Epidermal melanocyte (primary cell): ENCODE measurements around the gene DNAH9.
"Not testable (repeated sequence)": the region's sequence is repeated elsewhere in the genome, so short reads cannot be mapped to it uniquely, and the experiment has no call there.

ENCODE experiments used
- DNase-seq: peaks from one replicate; pipeline ENCODE4 v3.0.0; 2011; ENCODE audit warnings: low spot score; ENCODE audit not compliant: insufficient read length

The DNAH9 gene

DNA sequence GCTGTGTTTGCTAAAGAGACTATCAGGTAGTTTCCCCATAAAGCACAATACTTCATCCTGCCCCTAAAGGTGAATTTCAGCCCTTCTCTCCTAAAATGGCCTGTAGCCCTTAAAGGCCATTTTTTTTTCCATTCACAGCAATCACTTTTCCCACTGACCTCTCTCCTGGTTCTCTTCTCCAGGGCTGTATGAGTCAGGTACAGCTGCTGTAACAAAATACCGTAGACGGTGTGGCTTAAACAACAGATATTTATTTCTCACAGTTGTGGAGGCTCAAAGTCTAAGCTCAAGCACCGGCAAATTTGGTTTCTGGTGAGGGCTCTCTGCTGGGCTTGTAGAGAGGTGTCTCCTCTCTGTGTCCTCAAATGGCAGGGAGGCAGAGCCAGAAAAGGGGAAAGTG lies 354.3 kb downstream of the DNAH9 start:
- DNase-seq, result no peak

GRCh38 chr17:11953924-11954323 lies 355.7 kb downstream of the DNAH9 start:
- DNase-seq, result no peak

DNA sequence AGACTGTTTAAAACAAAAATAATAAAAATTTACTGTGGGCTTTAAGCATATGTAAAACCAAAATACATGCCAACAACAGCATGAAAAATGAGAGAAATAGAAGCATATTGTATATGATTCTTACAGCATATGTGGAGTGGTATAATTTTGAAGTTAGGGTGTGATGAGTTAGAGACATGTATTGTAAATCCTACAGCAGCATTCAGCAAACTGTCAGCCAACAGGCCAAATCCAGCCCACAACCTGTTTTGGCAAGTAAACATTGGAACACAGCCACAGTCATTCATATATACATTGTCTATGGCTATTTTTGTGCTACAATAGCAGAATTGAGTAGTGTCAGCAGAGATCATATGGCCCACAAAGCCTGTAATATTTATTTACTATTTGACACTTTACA lies 356.7 kb downstream of the DNAH9 start:
- DNase-seq, result no peak

DNA sequence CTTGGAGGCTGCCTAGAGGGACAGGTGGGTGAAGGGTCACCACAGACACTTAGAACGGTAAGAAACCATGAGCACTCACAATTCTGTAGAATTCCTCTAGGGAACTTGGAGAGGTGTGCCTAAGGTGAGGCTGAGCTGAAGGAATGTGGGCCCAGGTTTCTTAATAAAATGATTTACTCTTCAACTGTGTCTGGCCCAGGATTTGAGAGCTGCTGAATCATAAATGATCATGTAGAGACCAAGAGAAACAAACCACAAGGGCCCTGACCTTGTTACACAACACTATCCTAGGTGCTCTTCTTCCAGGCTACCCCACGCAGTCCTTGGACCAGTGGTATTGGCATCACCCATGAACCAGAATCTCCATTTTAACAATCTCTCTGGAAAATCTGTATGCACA lies 371.3 kb downstream of the DNAH9 start:
- DNase-seq, result no peak

DNA sequence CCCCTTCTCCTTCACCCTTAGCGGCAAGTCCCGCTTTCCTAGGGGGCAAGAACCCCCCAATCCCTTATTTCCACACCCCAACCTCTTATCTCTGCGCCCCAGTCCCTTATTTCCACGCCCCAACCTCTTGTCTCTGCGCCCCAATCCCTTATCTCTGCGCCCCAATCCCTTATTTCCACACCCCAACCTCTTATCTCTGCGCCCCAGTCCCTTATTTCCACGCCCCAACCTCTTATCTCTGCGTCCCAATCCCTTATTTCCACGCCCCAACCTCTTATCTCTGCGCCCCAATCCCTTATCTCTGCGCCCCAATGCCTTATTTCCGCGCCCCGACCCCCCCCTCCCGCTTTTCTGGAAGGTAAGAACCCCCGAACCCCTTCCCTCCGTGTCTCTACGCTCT lies 374.5 kb downstream of the DNAH9 start:
- not testable (repeated sequence) for DNase-seq

- no peak for DNase-seq
Observed at GRCh38 chr17:11979795-11980194, 381.5 kb downstream of the DNAH9 start.

GRCh38 chr17:11980813-11981212 lies 382.5 kb downstream of the DNAH9 start:
- no peak for DNase-seq

GRCh38 chr17:11981862-11982261 lies 383.6 kb downstream of the DNAH9 start:
- DNase-seq, result no peak

DNA sequence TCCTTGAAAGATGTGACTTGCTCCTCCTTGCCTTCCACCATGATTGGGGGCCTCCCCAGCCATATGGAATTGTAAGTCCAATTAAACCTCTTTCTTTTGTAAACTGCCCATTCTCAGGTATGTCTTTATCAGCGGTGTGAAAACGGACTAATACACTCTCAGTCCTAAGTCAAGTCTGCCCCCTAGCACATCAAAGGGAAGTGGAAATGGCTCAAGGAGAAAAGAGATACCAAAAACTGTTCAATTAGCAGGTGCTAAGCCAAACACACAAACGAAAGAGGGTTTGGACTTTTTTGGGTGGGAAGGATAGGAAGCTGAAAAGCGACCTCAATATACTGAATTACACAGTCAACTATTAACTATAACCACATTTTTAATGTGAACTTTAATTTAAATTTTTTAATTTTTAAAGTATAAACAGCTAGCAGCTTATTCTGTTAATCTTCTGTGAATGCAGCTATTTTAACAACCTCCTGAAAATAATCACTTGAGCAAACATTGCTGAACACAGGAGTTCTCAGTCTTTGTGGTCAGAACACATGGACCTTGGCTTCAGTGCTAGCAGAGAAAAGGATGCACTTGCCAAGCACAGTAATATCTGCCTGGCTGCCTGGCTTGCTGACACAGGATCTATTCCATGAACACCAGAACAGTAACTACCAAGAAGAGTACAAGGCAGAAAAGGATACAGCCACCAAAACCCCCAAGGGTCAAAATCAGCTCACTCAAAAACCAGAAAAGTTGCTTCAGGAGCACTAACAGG lies 388.1 kb downstream of the DNAH9 start:
- DNase-seq, result no peak

GRCh38 chr17:11986942-11987329 lies 388.7 kb downstream of the DNAH9 start:
- peak; percentile 51 for DNase-seq

- DNase-seq, result no peak
Observed at GRCh38 chr17:11990363-11990983, 392.2 kb downstream of the DNAH9 start.

GRCh38 chr17:11991461-11991860 lies 393.2 kb downstream of the DNAH9 start:
- DNase-seq, result no peak

DNA sequence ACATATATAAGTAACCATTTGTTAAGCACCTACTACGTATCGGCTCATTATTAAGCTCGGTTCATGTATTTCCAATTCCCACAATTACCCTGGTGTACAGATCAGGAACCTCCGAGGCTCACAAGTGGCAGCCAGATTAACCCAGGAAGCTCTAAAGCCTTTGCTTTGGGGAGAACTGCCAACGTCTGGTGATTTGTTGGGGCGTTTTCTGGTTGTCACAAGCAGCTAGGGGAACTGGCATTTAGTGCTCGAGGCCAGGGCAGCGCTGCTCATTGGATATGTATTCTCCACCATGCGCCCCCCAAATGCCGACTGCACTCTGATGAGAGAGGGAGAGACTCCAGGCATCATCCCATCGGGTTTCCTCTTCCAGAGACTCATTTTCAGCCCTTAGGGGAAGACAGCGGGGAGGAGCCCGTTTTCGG lies 398.5 kb downstream of the DNAH9 start:
- peak; percentile 42 for DNase-seq

DNA sequence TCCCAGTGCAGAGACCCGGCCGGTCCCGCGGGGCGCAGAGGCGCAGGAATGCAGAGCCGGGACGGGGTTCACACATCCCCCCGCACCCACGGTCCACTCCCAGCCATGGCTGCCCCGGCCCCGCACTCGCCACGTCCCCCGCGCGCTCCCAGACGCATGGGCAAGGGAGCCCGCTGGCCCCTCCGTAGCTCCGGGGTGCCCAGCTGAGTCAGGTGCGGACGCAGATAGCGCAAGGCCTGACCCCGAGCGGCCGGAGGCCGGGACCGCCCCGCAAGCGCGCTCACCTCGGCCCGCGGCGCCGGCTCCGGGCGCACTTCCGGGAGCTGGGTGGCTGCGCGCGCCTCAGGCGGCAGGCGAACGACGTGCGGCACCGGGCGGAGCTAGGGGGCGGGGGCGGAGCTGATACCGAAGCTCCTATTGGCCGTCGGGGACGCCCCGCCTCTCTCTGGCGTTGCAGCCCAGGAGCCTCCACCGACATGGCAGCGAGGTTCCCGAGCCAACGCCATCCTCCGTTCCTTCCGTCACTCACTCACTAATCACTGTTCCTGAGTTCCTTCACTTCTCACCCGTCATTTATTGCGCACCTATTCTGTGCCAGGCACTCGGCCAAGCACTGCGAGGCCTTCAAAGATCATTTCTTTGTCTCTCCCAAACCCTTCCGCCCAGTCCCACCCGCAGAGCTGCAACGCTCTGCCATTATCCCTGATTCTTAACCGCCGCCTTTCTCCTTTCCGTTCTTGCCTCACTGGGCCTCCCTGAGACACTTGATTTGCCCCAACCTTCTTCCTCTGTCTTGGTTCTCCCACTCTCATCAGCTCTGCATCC lies 399.1 kb downstream of the DNAH9 start, which contains the start of gene ZNF18:
Gene ZNF18, minus strand, starts transcription at position 329 of the 825 bp plus-strand sequence. CDS start 4,646 bp downstream, outside the sequence.
- peak; percentile 94 for DNase-seq

DNA sequence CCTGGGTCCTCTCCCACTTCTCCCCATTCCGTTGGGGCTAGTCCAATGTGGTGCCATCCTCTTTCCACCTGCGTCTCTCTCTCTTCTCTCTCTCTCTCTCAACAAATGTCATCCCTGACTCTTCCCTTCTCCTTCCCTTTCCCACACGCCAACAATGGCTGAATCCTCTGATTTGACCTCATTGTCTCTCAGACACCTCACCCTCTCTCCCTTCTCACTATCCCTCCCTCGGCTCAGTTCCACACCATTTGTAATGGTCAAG lies 399.6 kb downstream of the DNAH9 start:
- no peak for DNase-seq

DNA sequence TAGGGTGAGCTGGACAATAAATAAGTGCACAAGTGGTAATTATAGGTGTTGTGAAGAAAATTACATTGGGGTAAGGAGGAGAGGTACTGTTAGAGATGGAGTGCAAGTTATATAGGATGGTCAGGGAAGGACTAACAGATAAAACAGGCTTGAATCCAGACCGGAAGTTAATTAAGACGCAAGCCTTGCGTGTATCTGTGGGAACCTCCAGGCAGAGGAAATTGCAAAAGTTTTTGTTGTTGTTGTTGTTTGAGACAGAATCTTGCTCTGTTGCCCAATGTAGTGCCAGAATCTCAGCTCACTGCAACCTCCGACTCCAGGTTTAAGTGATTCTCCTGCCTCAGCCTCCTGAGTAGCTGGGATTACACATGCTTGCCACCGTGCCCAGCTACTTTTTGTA lies 401.4 kb downstream of the DNAH9 start:
- no peak for DNase-seq

GRCh38 chr17:12007466-12007865 lies 409.2 kb downstream of the DNAH9 start:
- DNase-seq, result no peak
